H1 (cell line): ENCODE results near the gene RPL7A. TPM values are rescaled to one million over a fixed set of nuclear protein-coding genes. Genes with fewer than 3 reads are reported as not detected.

Source experiments
- NANOG ChIP-seq: IDR thresholded peaks from 2 replicates; pipeline ENCODE4 v1.6.1; 2011; ENCODE audit warnings: low read length, low read depth, mild to moderate bottlenecking, inconsistent platforms; ENCODE audit not compliant: insufficient read depth, poor library complexity, severe bottlenecking
- SRF ChIP-seq: IDR thresholded peaks from 2 replicates; pipeline ENCODE4 v1.6.1; 2011; ENCODE audit warnings: mild to moderate bottlenecking, low read depth, low read length, moderate library complexity
- polyA plus RNA-seq, 7 experiments: library from polyadenylated mRNA; depleted of rRNA in 3 of 7; stranded (reverse) in 5 of 7; unstranded in 2 of 7; fragments of >200 nt in 5 of 7; fragments of 200-250 nt in 2 of 7; gene quantifications; 1 replicate in 5 of 7; 2 replicates in 1 of 7; 4 replicates in 1 of 7; pipeline versions ENCODE4 v1.2.1 to v1.2.3, GENCODE V29; 2011 to 2013; ENCODE audit warnings: missing spikeins in 2 of 7, mixed read lengths in 2 of 7
- total RNA-seq: library from RNA; stranded (reverse); fragmentation: NEBNext Ultra II Directional; extraction: Animal tissue kit (Norgen Biotek cat#: 25700); gene quantifications from 2 replicates; pipeline ENCODE4 v1.2.1, GENCODE V29; 2021

RPL7A gene
- total and polyA plus RNA-seq, 2 of the 8 experiments (the other 6 are each of a cell fraction or from before 2014, with no cell fraction given): 2,578 to 2,783 TPM

DNA sequence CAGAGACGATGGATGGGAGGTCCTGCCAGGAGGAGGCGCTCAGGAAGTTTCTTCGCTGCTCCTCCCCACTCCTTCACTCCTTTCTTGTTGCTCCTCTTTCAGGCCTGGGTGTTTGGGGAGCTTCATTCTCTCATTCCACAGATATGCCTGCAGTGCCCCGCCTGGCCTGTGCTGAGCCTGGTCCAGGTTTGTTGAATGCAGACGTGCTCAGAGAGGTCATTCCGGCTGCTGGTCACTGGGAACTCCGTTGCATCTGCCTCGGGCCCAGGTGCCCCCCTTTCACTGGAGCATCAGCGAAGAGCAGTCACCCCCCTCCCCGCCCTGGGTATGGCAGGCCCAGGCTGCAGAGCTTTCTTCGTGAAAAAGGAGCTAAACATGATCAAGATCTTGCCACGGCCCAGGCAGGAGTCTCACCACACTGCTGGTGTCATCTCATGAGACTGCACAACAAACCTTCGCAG is 27.6 kb upstream of the RPL7A start (continued):
- no peak for TF ChIP-seq NANOG
- no peak for TF ChIP-seq SRF
